Prostate gland (tissue), 2 donors: Measurements from ENCODE around the gene PFDN5.

Source experiments
- CTCF ChIP-seq, 4 experiments: fragments of 200-600 bp in 2 of 4; fragments of 450-650 bp in 2 of 4; sonication (generic) in 2 of 4; IDR thresholded peaks; 1 replicate in 3 of 4; 2 replicates in 1 of 4; pipeline ENCODE4 v1.5.1; 2016 to 2019; ENCODE audit warnings: antibody characterized with exemption in 4 of 4, mild to moderate bottlenecking in 2 of 4, moderate library complexity in 2 of 4
- POLR2A ChIP-seq: fragments of 450-650 bp; IDR thresholded peaks from one replicate; pipeline ENCODE4 v1.6.1; 2016; ENCODE audit warnings: antibody characterized with exemption, mild to moderate bottlenecking

GRCh38 chr12:53334822-53335221 is 39.5 kb downstream of the PFDN5 start:
- TF ChIP-seq CTCF (IDR thresholded peaks at IDR 0.05): no peak
- no peak for TF ChIP-seq POLR2A
